ENCODE measurements around the gene TMEM229A.
"Not testable (repeated sequence)": the region's sequence is repeated elsewhere in the genome, so short reads cannot be mapped to it uniquely, and the experiment has no call there.

Gene TMEM229A

GRCh38 chr7:124032369-124033094 lies at the start of gene TMEM229A:
TMEM229A (minus strand) TSS chr7:124033067; CDS start chr7:124033003, 64 bp downstream.
- DNase-seq (ENCODE audit: low read depth) = peak; percentile 27

- not testable (repeated sequence) for DNase-seq (ENCODE audit: low read depth)
Measured at GRCh38 chr7:124082234-124082633, 49.4 kb upstream of the TMEM229A start.

- no peak for DNase-seq (ENCODE audit: low read depth)
Measured at GRCh38 chr7:124077546-124077945, 44.7 kb upstream of the TMEM229A start.

GRCh38 chr7:124076841-124077240 lies 44.0 kb upstream of the TMEM229A start:
- DNase-seq (ENCODE audit: low read depth) = no peak

- no peak for DNase-seq (ENCODE audit: low read depth)
Measured at GRCh38 chr7:124074007-124074406, 41.1 kb upstream of the TMEM229A start.

GRCh38 chr7:124073310-124073645 lies 40.4 kb upstream of the TMEM229A start:
- no peak for DNase-seq (ENCODE audit: low read depth)

- peak; percentile 69 for DNase-seq (ENCODE audit: low read depth)
Measured at GRCh38 chr7:124072603-124073309, 39.9 kb upstream of the TMEM229A start.

GRCh38 chr7:124071843-124072242 lies 39.0 kb upstream of the TMEM229A start:
- DNase-seq (ENCODE audit: low read depth) = no peak

GRCh38 chr7:124062171-124062570 lies 29.3 kb upstream of the TMEM229A start:
- DNase-seq (ENCODE audit: low read depth) = no peak

GRCh38 chr7:124060528-124060927 lies 27.7 kb upstream of the TMEM229A start:
- no peak for DNase-seq (ENCODE audit: low read depth)

GRCh38 chr7:124059375-124059774 lies 26.5 kb upstream of the TMEM229A start:
- no peak for DNase-seq (ENCODE audit: low read depth)

- DNase-seq (ENCODE audit: low read depth) = no peak
Measured at GRCh38 chr7:124058515-124058914, 25.6 kb upstream of the TMEM229A start.

GRCh38 chr7:124057872-124058271 lies 25.0 kb upstream of the TMEM229A start:
- DNase-seq (ENCODE audit: low read depth) = no peak

GRCh38 chr7:124056234-124056633 lies 23.4 kb upstream of the TMEM229A start:
- no peak for DNase-seq (ENCODE audit: low read depth)

GRCh38 chr7:124051681-124052377 lies 19.0 kb upstream of the TMEM229A start:
- no peak for DNase-seq (ENCODE audit: low read depth)

- no peak for DNase-seq (ENCODE audit: low read depth)
Measured at GRCh38 chr7:124042826-124043225, 10.0 kb upstream of the TMEM229A start.

GRCh38 chr7:124041439-124041838 lies 8.6 kb upstream of the TMEM229A start:
- no peak for DNase-seq (ENCODE audit: low read depth)

GRCh38 chr7:124037902-124038301 lies 5.0 kb upstream of the TMEM229A start:
- DNase-seq (ENCODE audit: low read depth) = not testable (repeated sequence)

- no peak for DNase-seq (ENCODE audit: low read depth)
Measured at GRCh38 chr7:124035706-124036105, 2.8 kb upstream of the TMEM229A start.

- no peak for DNase-seq (ENCODE audit: low read depth)
Measured at GRCh38 chr7:124034754-124035100, 1.9 kb upstream of the TMEM229A start.

- no peak for DNase-seq (ENCODE audit: low read depth)
Measured at GRCh38 chr7:124033807-124034753, 1.2 kb upstream of the TMEM229A start.

Measured in EH (cell line).